NOMO-1 (cell line): Measurements from ENCODE around the gene NPIPA1.
"Not testable (repeated sequence)": the region's sequence is repeated elsewhere in the genome, so short reads cannot be mapped to it uniquely, and the experiment has no call there.

Experiments
- DNase-seq, 2 experiments: peaks; one replicate each; lab custom pipeline; 2025; ENCODE audit not compliant: unreplicated experiment in 2 of 2; lab: John Stamatoyannopoulos, UW

The NPIPA1 gene

DNA sequence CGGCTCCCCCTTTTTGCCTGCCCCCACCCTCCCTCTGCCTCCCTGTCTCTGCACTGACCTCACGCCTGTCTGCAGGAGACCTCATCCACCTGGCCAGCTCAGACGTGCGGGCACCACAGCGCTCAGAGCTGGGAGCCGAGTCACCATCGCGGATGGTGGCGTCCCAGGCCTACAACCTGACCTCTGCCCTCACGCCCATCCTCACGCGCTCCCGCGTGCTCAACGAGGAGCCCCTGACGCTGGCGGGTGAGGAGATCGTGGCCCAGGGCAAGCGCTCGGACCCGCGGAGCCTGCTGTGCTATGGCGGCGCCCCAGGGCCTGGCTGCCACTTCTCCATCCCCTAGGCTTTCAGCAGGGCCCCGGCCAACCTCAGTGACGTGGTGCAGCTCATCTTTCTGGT, 8.1 kb upstream of the NPIPA1 start:
- DNase-seq = not testable (repeated sequence)

DNA sequence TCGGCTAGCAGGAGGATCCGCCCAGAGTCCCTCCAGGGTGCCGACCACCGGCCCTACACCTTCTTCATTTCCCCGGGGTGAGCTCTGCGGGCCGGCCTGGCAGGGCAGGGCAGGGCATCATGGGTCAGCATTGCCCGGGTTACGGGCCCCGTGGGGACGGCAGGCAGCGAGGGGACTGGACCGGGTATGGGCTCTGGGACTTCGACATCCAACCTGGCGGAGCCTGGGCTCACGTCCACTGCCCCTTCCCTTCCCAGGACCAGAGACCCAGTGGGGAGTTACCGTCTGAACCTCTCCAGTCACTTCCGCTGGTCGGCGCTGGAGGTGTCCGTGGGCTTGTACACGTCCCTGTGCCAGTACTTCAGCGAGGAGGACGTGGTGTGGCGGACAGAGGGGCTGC, 7.0 kb upstream of the NPIPA1 start:
- DNase-seq = not testable (repeated sequence)

DNA sequence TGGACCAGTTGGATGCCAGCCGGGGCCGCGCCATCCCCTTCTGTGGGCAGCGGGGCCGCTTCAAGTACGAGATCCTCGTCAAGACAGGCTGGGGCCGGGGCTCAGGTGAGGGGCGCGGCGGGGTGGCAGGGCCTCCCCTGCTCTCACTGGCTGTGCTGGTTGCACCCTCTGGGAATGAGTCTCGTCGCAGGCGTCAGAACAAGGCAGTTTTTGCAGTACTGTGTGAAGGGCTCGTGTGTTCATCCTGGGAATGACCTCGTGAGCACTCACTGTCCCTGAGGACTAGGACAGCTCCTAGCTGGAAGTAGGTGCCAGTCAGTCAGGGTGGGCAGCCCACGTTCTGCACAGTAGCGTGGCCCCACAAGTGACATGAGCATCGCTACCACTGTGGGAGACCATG, 6.3 kb upstream of the NPIPA1 start:
- DNase-seq = not testable (repeated sequence)

DNA sequence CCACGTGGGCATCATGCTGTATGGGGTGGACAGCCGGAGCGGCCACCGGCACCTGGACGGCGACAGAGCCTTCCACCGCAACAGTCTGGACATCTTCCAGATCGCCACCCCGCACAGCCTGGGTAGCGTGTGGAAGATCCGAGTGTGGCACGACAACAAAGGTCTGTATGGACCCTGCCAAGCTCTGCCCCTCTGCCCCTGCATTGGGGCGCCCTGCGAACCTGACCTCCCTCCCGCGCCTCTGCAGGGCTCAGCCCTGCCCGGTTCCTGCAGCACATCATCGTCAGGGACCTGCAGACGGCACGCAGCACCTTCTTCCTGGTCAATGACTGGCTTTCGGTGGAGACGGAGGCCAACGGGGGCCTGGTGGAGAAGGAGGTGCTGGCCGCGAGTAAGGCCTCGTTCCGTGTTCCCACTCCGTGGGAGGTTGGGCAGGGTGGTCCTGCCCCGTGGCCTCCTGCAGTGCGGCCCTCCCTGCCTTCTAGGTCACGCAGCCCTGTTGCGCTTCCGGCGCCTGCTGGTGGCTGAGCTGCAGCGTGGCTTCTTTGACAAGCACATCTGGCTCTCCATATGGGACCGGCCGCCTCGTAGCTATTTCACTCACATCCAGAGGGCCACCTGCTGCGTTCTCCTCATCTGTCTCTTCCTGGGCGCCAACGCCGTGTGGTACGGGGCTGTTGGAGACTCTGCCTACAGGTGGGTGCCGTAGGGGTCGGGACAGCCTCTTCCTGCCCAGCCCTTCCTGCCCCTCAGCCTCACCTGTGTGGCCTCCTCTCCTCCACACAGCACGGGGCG, 4.5 kb upstream of the NPIPA1 start:
- not testable (repeated sequence) for DNase-seq

DNA sequence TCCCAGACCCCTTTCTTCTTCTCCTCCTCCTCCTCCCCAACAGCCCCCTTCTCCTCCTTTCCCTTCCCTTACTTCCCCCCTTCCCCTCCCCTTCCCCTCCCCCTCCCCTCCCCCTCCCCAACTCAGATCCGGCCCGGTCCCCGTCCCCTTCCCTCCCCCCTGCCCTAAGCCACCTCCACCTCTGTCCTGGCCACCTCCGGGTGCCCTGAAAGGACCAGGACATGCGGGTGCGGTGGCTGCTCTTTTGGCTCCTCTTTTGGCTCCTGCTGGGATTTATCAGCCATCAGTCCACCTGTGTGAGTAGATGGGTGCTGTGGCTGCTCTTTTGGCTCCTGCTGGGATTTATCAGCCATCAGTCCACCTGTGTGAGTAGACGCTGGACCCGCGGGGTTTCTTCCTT, 751 bp downstream of the NPIPA1 start:
- DNase-seq = not testable (repeated sequence)

DNA sequence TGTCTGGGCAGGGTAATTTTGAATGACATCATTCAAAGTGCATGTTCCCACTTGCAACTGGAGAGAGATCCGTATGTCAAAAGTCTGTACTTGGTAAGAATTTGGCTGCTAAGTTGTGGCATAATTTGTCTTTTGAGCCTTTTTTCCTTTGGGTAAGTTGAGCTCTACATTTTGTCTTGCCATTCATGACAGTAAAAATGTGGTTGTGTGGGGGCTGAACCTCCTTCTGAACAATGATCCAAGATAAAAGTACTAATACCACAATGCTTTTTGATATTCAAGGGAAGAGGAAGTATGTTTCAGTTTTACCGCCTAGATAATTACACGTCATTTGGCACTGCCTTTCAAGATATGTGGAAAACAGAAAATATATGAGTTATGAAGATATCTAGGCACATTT, 5.4 kb downstream of the NPIPA1 start:
- not testable (repeated sequence) for DNase-seq

DNA sequence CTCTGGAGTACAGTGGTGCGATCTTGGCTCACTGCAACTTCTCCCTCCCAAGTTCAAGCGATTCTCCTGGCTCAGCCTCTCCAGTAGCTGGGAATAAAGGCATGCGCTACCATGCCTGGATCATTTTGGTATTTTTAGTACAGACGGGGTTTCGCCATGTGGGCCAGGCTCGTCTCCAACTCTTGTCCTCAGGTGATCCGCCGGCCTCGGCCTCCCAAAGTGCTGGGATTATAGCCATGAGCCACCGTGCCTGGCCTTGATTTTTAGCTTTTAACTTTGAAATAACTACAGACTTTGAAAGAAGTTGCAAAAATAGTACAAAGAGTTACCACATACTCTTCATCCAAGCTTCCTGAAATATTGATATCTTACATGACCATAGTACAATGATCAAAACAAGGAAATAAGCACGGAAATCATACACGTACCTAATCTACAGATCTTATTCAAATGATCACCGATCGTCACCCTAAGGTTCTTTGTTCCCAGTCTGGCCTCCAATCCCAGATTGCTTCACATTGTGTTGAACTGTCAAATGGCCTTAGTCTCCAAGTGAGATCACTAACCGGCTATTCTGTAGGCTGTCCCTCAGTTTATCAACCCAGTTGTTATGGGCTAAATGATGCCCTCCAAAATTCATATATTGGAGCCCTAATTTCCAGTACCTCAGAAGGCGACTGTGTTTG, 18.4 kb downstream of the NPIPA1 start:
- peak in 1 of 2 experiments; percentile 1 for DNase-seq

DNA sequence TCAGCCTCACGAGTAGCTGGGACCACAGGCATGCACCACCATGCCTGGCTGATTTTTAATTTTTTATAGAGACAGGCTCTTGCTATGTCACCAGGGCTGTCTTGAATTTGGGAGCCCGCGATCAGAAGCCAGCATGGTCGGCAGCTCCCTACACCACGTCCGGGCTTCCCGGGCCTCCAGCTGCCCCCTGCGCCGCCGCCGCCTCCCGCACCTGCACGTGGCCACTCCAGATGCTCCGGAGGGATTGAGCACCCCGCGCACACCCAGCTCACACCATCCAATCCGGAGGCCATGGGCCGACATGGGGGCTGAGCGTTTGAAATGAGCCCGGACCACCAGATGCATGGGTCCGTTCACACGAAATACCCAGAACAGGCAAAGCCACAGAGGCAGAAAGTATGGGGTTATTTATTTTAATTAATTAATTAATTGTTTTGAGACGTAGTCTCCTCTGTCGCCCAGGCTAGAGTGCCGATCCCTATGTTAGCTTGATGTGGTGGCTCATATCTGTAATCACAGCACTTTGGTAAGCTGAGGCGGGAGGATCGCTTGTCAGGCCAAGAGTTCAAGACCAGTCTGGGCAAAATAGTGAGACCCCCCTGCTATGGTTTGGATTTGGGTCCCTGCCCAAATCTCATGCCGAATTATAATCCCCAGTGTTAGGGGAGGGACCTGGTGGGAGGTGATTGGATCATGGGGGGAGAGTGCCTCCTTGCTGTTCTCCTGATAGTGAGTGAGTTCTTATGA, 20.5 kb downstream of the NPIPA1 start:
- DNase-seq = no peak

DNA sequence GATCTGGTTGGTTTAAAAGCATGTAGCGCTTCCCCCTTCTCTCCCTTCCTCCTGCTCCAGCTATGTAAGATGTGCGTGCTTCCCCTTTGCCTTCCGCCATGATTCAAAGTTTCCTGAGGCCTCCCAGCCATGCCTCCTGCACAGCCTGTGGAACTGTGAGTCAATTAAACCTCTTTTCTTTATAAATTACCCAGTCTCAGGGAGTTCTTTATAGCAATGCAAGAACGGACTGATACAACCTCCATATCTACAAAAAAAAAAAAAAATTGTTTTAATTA, 21.0 kb downstream of the NPIPA1 start:
- no peak for DNase-seq

DNA sequence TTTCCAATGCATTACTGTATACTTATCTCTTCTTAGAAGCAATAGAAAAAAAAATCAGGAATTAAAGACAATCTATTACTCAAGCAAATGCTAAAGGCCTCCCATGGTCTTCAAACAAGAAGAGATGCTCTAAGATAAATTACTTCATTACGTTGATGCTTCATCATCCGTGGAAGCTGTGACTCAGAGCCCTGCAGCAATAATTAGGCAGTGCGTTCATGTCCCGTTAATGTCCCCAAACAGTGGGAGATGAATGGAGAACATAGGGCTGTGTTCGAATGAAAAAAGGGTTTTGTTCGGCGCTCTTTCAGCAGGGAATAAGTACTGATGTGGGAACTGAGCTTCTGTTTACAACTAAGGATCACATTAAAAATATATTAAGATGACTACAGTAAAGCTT, 21.7 kb downstream of the NPIPA1 start:
- DNase-seq = no peak

DNA sequence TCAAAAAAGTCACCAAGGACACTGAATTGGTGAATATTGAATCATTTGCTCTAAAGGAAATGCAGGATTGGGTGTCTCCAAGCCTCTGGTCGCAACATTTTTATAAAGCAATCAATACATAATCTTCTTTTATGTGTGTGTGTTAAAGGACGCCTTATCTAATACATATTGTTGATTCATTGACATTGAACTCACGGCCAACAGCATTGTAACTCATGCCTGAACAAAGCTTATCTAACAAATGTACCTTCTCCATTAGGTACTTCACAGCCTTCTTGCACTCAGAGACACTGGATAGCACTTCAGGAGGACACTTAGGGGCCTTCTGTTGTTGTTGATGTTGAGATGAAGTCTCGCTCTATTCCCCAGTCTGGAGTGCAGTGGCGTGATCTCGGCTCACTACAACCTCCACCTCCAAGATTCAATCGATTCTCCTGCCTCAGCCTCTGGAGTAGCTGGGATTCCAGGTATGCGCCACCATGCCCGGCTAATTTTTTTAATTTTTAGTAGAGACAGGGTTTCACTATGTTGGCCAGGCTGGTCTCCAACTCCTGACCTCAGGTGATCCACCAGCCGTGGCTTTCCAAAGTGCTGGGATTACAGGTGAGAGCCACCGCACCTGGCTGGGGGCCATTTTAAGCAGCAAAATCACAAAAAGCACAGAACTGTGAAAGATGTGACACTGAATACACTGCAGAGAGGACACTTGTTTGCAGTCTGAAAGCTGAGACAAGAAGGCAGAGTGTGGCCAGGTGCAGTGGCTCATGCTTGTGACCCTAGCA, 24.4 kb downstream of the NPIPA1 start:
- DNase-seq = no peak

DNA sequence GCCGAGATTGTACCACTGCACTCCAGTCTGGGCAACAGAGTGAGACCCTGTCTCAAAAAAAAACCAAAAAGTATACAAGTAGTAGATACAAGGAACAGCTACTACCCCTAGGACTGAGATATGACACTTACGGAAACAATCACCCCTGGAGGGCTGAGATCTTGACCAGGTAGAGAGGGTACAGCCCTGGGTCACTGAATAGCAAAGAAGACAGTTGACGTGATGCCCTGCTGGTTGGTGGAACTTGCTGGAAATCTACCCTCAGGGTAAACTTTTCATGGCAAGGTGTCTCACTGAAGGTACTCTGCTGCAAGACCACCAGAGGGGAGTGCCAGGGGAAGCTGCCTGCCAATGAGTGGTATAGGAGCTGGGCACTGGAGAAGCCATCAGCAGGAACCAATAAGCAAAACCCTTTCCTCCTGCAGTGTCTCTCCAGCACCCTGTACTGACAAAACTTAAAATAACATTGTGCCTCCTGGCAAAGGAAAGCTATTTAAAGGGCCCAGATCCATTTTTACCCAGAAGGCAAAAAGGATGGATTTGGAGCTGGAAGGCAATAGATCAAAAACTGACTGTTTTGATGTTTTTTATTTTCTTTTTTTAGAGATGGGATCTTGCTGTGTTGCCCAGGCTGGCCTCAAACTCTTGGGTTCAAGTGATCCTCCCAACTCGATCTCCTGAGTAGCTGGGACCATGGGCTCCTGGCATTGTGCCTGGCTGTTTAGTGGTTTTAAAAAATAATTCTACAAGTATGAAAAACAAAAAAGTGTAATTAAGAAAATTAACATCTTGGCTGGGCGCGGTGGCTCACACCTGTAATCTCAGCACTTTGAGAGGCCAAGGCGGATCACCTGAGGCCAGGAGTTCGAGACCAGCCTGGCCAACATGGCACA, 26.3 kb downstream of the NPIPA1 start:
- DNase-seq = no peak

DNA sequence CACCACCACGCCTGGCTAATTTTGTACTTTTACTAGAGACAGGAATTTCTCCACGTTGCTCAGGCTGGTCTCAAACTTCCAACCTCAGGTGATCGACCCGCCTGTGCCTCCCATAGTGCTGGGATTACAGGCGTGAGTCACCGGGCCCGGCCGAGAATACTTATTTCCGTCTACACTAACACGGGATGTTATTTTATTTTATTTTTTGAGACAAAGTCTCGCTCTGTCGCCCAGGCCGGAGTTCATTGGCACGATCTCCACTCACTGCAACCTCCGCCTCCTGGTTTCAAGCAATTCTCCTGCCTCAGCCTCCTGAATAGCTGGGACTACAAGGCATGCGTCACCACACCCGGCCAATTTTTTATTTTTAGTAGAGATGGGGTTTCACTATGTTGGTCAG, 28.1 kb downstream of the NPIPA1 start:
- DNase-seq = no peak

DNA sequence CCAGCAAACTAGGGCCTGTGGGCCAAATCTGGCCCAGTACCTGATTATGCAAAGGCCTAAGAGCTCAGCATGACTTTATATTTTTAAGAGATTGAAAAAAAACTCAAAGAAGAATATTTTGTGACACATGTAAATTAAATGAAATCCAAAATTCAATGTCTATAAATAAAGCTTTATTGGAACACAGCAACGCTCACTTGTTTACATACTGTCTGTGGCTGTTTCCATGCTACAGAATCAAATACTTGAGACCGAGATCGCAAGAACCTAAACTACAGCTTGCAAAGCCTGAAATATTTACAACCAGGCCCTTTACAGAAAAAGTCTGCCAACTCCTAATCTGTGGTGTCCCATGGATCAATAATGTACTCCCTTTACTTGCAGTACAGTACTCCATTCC, 32.6 kb downstream of the NPIPA1 start:
- not testable (repeated sequence) for DNase-seq

DNA sequence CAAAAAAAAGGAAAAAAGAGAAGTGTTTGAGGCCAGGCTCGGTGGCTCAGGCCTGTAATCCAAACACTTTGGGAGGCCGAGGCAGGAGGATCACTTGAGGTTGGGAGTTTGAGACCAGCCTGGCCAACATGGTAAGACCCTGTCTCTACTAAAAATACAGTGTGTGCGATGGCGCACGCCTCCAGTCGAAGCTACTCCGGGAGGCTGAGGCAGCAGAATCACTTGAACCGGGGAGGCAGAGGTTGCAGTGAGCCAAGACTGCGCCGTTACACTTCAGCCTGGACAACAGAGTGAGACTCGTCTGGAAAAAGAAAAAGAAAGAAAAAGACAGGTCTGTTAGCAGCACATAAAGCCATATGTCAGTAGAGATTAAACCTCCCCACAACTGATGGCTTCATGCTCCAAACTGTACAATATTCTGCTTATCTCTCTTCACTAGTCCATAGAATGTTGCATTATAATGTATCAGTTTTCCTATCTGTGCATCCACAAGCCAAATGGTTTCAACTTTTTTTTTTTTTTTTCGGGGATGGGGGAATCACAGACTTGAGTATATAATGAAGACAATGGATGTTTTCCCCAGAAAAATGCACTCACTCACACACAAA, 34.5 kb downstream of the NPIPA1 start:
- not testable (repeated sequence) for DNase-seq

DNA sequence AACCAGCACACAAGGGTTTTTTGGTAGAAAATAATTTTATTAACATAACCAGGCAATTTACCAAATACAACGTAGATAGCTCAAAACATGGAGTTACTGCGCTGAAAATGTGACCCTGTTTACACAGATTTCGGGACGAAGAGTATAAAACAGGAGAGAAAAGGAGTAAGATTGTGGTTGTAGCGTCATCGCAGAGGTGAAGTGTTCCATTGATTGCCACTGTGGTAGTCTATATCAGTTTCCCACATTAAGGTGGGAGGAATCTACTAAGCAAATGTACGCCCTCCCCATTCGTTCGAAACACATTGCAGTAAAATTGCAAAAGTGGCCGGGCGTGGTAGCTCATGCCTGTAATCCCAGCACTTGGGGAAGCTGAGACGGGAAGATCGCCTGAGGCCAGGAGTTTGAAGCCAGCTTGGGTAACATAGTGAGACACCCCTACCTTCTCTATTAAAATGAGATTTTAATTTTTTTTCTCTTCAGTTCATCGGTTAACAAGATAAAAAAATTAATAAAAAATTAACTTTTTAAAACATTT, 36.6 kb downstream of the NPIPA1 start:
- DNase-seq = not testable (repeated sequence)

DNA sequence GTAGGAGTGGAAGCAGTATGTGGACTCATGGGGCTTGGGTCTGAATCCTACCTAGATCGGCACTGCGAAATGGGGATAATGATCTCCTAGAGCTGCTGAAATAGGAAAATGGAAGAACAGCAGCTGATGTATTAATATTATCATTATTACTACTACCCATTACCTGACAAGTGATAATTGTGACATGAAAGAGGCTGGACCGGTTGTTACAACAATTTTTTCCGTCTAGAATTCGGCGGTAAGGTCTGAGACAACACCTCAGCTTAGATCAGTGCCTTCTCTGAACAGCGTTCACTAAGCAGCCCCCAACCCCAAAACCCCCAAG, 37.0 kb downstream of the NPIPA1 start:
- not testable (repeated sequence) for DNase-seq

DNA sequence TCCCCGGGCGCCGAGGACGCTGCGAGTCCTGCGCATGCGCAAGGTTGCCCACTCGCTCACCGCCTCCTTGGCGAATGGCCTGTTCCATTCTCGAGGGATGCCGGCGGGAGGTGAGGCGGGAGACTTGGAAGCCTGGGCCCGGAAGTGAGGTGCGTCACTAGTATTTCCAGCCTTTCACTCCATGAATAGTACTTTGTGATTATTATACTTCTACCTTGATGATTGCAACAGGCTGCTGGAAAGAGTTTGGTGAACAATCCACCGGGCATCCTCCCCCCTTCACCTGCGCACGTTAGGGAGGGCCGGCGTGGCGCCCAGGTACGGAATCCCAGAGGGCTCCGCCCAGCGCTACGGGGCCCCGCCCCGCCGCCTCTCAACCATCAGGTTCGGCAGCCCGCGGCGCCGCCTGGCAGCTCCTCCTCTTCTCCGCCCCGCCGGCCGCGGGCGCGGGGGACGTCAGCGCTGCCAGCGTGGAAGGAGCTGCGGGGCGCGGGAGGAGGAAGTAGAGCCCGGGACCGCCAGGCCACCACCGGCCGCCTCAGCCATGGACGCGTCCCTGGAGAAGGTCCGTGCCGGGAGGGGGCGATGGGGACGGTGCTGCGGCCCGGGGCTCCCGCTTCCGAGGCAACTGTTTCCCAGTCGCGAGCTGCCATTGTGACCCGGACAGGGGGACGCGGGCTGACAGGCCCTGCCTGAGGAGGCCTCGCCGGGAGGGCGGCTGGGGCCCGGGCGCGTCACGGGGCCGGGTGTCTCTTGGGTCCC, 37.6 kb downstream of the NPIPA1 start, which contains the start of gene PDXDC1:
PDXDC1 (plus strand) TSS at position 371 of the 762 bp plus-strand sequence; CDS start at position 545, 174 bp downstream.
- DNase-seq = peak; percentile 88
